Thoracic aorta (tissue), 2 donors: Measurements from ENCODE around the gene NT5DC4. TPM values are rescaled to one million over a fixed set of nuclear protein-coding genes. Genes with fewer than 3 reads are reported as not detected.

Experiments
- ATAC-seq: fragments of 150-250 bp; one replicate; pipeline ENCODE4 v1.8.0; 2017; ENCODE audit warnings: low read depth; ENCODE audit not compliant: insufficient number of reproducible peaks, low FRiP score
- DNase-seq: peaks from one replicate; pipeline ENCODE4 v3.0.0-alpha.2; 2020; ENCODE audit warnings: low spot score
- H3K27ac ChIP-seq, 2 donors: fragments of 200-600 bp; sonication (generic); 1 replicate in 1 of 2; 2 replicates in 1 of 2; pipeline ENCODE4 v1.5.1; 2016; ENCODE audit warnings: mild to moderate bottlenecking in 2 of 2, moderate library complexity in 2 of 2
- H3K27me3 ChIP-seq: fragments of 200-600 bp; sonication (generic); replicated peaks from 2 replicates; pipeline ENCODE4 v1.6.0; 2016; ENCODE audit warnings: mild to moderate bottlenecking; ENCODE audit not compliant: insufficient read depth
- H3K36me3 ChIP-seq: fragments of 200-600 bp; sonication (generic); one replicate; pipeline ENCODE4 v1.5.1; 2016
- H3K4me1 ChIP-seq, 2 donors: fragments of 200-600 bp; sonication (generic); 1 replicate in 1 of 2; 2 replicates in 1 of 2; pipeline versions ENCODE4 v1.5.1 to v1.6.0; 2016; ENCODE audit warnings: low read depth in 2 of 2, mild to moderate bottlenecking in 1 of 2; ENCODE audit not compliant: control insufficient read depth in 1 of 2
- H3K4me3 ChIP-seq: fragments of 200-600 bp; sonication (generic); 2 replicates; pipeline ENCODE4 v1.5.1; 2016; ENCODE audit warnings: mild to moderate bottlenecking
- H3K9me3 ChIP-seq: fragments of 200-600 bp; sonication (generic); 2 replicates; pipeline ENCODE4 v1.5.1; 2016
- CTCF ChIP-seq: fragments of 200-600 bp; sonication (generic); IDR thresholded peaks from one replicate; pipeline ENCODE4 v1.5.1; 2019; ENCODE audit warnings: antibody characterized with exemption
- total RNA-seq, 2 donors: library from RNA; depleted of rRNA; stranded (reverse); fragments of >200 nt; gene quantifications; one replicate each; pipeline versions ENCODE4 v1.1.0 to v1.2.3, GENCODE V29; 2016

Gene NT5DC4
- total RNA-seq, 2 donors from 2014 or later, result not detected

GRCh38 chr2:112787729-112788393 is 67.0 kb downstream of the NT5DC4 start:
- Histone ChIP-seq H3K36me3 (no peaks in the 10 kb centered on the region), H3K27ac (no peak overlapping the region), H3K27me3 (no peaks in the 10 kb centered on the region), H3K9me3 (no peaks in the 10 kb centered on the region), H3K4me3 (no peak overlapping the region), H3K4me1 (no peaks in the 10 kb centered on the region)
- ATAC-seq (no peak), DNase-seq (no peak)
- no peak for TF ChIP-seq CTCF

DNA sequence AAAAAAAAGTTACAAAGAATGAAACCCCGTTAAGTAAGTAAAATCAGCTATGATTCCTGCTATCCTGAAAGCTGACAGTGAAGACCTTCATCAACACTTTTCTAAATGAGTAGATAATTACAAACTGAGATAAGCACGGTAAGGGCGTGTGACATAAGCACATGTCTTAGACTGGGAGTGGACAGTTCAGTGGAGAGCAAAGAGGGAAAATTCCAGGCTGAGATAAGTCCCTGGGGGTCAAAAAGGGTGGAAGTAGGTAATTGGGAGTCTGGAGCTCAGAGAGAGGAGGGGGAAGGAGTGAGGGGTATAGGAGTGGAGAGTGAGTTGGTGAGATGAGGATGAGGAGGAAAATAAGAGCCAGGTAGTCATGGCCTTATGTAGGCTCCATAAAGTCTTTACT is 67.8 kb downstream of the NT5DC4 start:
- no peaks in the 10 kb centered on the region for H3K4me1 ChIP-seq
- H3K9me3 ChIP-seq, result no peaks in the 10 kb centered on the region
- H3K36me3 ChIP-seq, result no peaks in the 10 kb centered on the region
- DNase-seq (no peak), ATAC-seq (no peak)
- TF ChIP-seq CTCF, result no peak
- H3K27me3 ChIP-seq, result no peaks in the 10 kb centered on the region
- H3K27ac ChIP-seq, result no peak overlapping the region
- H3K4me3 ChIP-seq, result no peak overlapping the region

Other genes with a start within 250 kb of the NT5DC4 start
- gene TTL, start 238.9 kb upstream of the NT5DC4 start, total RNA-seq, result 10 to 100 TPM; 30.9 to 35.9 TPM
- gene POLR1B, start 178.6 kb upstream of the NT5DC4 start, total RNA-seq, result 10 to 100 TPM; 12.5 to 30.8 TPM
- 1 to 10 TPM; 6.8 to 8.3 TPM for gene CHCHD5, start 136.4 kb upstream of the NT5DC4 start, total RNA-seq
- 100 to 1,000 TPM in 1 of 2 donors, 10 to 100 TPM in 1; 62.3 to 146 TPM for gene SLC20A1, start 75.1 kb upstream of the NT5DC4 start, total RNA-seq
- 1 to 10 TPM in 1 of 2 donors, not detected in 1; 1.3 TPM for gene CKAP2L, start 43.6 kb downstream of the NT5DC4 start, total RNA-seq
- under 1 TPM in 1 of 2 donors, not detected in 1; 0.56 TPM for gene IL1A, start 63.5 kb downstream of the NT5DC4 start, total RNA-seq
- gene IL1B, start 115.8 kb downstream of the NT5DC4 start, total RNA-seq, result 1 to 10 TPM; 4.0 to 6.2 TPM
- gene IL37, start 190.1 kb downstream of the NT5DC4 start, total RNA-seq, result not detected